ENCODE data around the gene TARS3.

The TARS3 gene

GRCh38 chr15:101647251-101647650 is 77.0 kb downstream of the TARS3 start:
- H3K79me2 ChIP-seq (ENCODE audit: insufficient read depth, low read length) = peaks cover 70% of the 10 kb centered on the region
- no peak for TF ChIP-seq EZH2 (IDR thresholded peaks at IDR 0.05; ENCODE audit: borderline replicate concordance, low read depth, low read length, severe bottlenecking)
- TF ChIP-seq, protein P1, sequence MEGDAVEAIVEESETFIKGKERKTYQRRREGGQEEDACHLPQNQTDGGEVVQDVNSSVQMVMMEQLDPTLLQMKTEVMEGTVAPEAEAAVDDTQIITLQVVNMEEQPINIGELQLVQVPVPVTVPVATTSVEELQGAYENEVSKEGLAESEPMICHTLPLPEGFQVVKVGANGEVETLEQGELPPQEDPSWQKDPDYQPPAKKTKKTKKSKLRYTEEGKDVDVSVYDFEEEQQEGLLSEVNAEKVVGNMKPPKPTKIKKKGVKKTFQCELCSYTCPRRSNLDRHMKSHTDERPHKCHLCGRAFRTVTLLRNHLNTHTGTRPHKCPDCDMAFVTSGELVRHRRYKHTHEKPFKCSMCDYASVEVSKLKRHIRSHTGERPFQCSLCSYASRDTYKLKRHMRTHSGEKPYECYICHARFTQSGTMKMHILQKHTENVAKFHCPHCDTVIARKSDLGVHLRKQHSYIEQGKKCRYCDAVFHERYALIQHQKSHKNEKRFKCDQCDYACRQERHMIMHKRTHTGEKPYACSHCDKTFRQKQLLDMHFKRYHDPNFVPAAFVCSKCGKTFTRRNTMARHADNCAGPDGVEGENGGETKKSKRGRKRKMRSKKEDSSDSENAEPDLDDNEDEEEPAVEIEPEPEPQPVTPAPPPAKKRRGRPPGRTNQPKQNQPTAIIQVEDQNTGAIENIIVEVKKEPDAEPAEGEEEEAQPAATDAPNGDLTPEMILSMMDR (IDR thresholded peaks at IDR 0.05; ENCODE audit: borderline replicate concordance, extremely low read depth, low read length, poor library complexity, severe bottlenecking) = no peak
- H4K20me1 ChIP-seq (ENCODE audit: insufficient read depth, low read length) = peaks cover 30% of the 10 kb centered on the region; the same call in 1 of the 2 replicates
- no peaks in the 10 kb centered on the region for H3K27me3 ChIP-seq (ENCODE audit: insufficient read depth, low read length, poor library complexity)
- ATAC-seq (ENCODE audit: insufficient read depth, low read depth) (no peak), DNase-seq (no peak)
- H3K9ac ChIP-seq (ENCODE audit: low read depth, low read length) = no peak overlapping the region
- peak overlapping the region; percentile 22; the same call in 1 of the 2 replicates for H3K4me2 ChIP-seq (ENCODE audit: insufficient read depth, low read length)
- H3K36me3 ChIP-seq (ENCODE audit: insufficient read depth, low read length) = peaks cover 75% of the 10 kb centered on the region
- no peak overlapping the region for H3K27ac ChIP-seq (ENCODE audit: low read length)
- H3K9me3 ChIP-seq (ENCODE audit: insufficient read depth, low read length, severe bottlenecking) = no peaks in the 10 kb centered on the region
- H2AFZ ChIP-seq (ENCODE audit: low read depth, low read length) = no peak overlapping the region
- peaks cover 46% of the 10 kb centered on the region for H3K4me1 ChIP-seq (ENCODE audit: insufficient read depth, low read length)
- H3K4me3 ChIP-seq (ENCODE audit: low read depth in 1 of 2, low read length in 2 of 2) = no peak overlapping the region

- peaks cover 51% of the 10 kb centered on the region for H3K4me1 ChIP-seq (ENCODE audit: insufficient read depth, low read length)
- TF ChIP-seq, protein P1 (IDR thresholded peaks at IDR 0.05; ENCODE audit: borderline replicate concordance, extremely low read depth, low read length, poor library complexity, severe bottlenecking) = no peak
- TF ChIP-seq EZH2 (IDR thresholded peaks at IDR 0.05; ENCODE audit: borderline replicate concordance, low read depth, low read length, severe bottlenecking) = no peak
- H3K27ac ChIP-seq (ENCODE audit: low read length) = no peak overlapping the region
Measured at GRCh38 chr15:101646672-101647071, 77.6 kb downstream of the TARS3 start.

GRCh38 chr15:101642361-101642760 is 81.9 kb downstream of the TARS3 start:
- no peak for DNase-seq
- H3K9ac ChIP-seq (ENCODE audit: low read depth, low read length) = no peak overlapping the region

More at GRCh38 chr15:101646672-101647071, 77.6 kb downstream of the TARS3 start:
- H3K9me3 ChIP-seq (ENCODE audit: insufficient read depth, low read length, severe bottlenecking) = no peaks in the 10 kb centered on the region
- no peaks in the 10 kb centered on the region for H3K27me3 ChIP-seq (ENCODE audit: insufficient read depth, low read length, poor library complexity)
- ATAC-seq (ENCODE audit: insufficient read depth, low read depth) = no peak
- no peak overlapping the region for H3K4me2 ChIP-seq (ENCODE audit: insufficient read depth, low read length)
- H4K20me1 ChIP-seq (ENCODE audit: insufficient read depth, low read length) = peaks cover 30% of the 10 kb centered on the region; the same call in 1 of the 2 replicates
- H3K9ac ChIP-seq (ENCODE audit: low read depth, low read length) = no peak overlapping the region
- peaks cover 76% of the 10 kb centered on the region for H3K36me3 ChIP-seq (ENCODE audit: insufficient read depth, low read length)
- H3K4me3 ChIP-seq (ENCODE audit: low read depth in 1 of 2, low read length in 2 of 2) = no peak overlapping the region
- no peak overlapping the region for H2AFZ ChIP-seq (ENCODE audit: low read depth, low read length)
- H3K79me2 ChIP-seq (ENCODE audit: insufficient read depth, low read length) = peaks cover 66% of the 10 kb centered on the region
- DNase-seq = no peak

More at GRCh38 chr15:101642361-101642760, 81.9 kb downstream of the TARS3 start:
- no peak overlapping the region for H3K4me3 ChIP-seq (ENCODE audit: low read depth in 1 of 2, low read length in 2 of 2)
- peaks cover 72% of the 10 kb centered on the region for H3K36me3 ChIP-seq (ENCODE audit: insufficient read depth, low read length)
- H2AFZ ChIP-seq (ENCODE audit: low read depth, low read length) = no peak overlapping the region
- peaks cover 17% of the 10 kb centered on the region; the same call in 1 of the 2 replicates for H4K20me1 ChIP-seq (ENCODE audit: insufficient read depth, low read length)
- H3K9me3 ChIP-seq (ENCODE audit: insufficient read depth, low read length, severe bottlenecking) = no peaks in the 10 kb centered on the region
- H3K4me1 ChIP-seq (ENCODE audit: insufficient read depth, low read length) = peaks cover 28% of the 10 kb centered on the region
- 0 out of 2 replicates have a peak overlapping the region, but pooled peaks have one; percentile 6 for H3K4me2 ChIP-seq (ENCODE audit: insufficient read depth, low read length)
- peak overlapping the region; percentile 49 for H3K27ac ChIP-seq (ENCODE audit: low read length)
- no peak for TF ChIP-seq EZH2 (IDR thresholded peaks at IDR 0.05; ENCODE audit: borderline replicate concordance, low read depth, low read length, severe bottlenecking)
- TF ChIP-seq, protein P1 (IDR thresholded peaks at IDR 0.05; ENCODE audit: borderline replicate concordance, extremely low read depth, low read length, poor library complexity, severe bottlenecking) = peak; percentile 2
- H3K27me3 ChIP-seq (ENCODE audit: insufficient read depth, low read length, poor library complexity) = no peaks in the 10 kb centered on the region
- H3K79me2 ChIP-seq (ENCODE audit: insufficient read depth, low read length) = peaks cover 27% of the 10 kb centered on the region
- ATAC-seq (ENCODE audit: insufficient read depth, low read depth) = no peak

All from DND-41 (cell line).